NCI-H187 (cell line): ENCODE data around the gene IGF2R.

ENCODE experiments used
- DNase-seq, 2 experiments: peaks; one replicate each; lab custom pipeline; 2025; lab: John Stamatoyannopoulos, UW

Gene IGF2R

DNA sequence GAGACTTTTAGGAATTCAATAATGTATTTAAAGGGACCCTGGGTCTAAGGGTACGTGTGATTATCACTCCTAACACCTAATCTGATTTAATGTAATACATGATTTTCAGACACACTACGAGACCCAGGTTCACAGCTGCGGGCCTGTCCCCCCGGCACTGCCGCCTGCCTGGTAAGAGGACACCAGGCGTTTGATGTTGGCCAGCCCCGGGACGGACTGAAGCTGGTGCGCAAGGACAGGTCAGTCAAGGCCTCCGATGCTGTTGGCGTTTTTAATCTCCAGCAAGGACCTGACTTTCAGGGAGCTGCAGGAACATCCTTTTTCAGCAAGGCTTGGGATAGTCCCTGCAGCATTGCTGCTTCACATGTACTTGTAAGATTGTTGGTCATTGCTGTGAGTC, 58.2 kb downstream of the IGF2R start:
- DNase-seq: no peak

DNA sequence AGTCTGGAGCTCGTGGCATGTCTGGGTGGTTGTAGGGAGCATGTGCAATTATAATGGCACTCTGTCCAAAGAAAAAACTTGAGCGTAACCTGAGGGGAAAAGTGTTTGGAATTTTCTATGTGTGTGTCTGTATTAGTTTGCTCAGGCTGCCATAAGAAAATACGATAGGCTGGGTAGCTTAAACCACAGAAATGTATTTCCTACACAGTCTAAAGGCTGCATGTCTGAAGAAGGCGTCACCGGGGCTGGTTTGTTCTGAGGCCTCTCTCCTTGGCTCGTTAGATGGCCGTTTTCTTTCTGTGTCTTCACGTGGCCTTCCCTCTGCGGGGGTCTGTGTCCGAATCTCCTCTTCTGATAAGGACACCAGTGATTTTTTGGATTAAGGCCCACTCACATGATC, 59.0 kb downstream of the IGF2R start:
- DNase-seq: no peak

DNA sequence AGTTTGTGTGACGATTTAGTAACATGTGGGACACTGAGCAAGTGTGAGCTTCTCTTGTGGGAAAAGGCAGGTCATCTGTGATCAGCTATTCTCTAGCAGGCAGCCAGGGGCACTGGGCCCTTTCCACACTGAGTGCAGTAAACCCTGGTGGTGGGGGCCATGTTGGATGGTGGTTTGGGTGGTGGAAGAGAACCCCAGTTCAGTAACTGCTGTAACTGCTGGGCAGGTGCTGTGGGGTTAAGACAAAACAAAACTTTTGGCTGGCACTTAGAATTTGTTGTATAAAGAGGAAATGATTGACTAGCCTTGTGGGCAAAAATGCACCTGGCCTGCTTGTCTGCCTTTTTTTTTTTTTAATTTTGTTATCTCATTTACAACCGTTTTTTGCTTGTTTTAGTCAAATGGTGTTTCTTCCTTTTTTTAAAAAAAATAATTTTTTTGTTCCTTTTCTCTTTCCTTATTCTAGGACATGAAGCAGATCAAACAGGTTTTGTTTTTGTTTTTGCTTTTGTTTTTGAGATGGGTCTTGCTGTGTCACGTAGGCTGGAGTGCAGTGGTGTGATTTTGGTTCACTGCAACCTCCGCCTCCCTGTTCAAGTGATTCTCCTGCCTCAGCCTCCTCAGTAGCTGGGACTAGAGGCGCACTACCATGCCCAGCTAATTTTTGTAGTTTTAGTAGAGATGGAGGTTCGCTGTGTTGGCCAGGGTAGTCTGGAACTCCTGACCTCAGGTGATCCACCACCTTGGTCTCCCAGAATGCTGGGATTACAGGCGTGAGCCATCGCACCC, 59.8 kb downstream of the IGF2R start:
- DNase-seq: no peak

DNA sequence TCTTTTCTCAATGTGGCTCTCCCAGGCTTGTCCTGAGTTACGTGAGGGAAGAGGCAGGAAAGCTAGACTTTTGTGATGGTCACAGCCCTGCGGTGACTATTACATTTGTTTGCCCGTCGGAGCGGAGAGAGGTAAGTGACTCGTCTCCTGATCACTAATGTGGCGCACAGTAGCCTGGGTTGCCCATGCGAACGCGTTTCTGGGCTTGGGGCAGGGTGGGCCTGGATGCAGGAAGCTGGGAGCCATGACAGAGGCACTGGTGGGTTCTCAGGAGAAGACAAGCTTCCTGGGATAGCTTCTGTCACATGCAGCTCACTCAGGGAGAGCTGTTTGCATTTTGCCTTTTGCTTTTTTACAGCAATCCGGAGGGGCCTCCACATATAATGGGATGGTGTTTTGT, 60.6 kb downstream of the IGF2R start:
- no peak for DNase-seq

DNA sequence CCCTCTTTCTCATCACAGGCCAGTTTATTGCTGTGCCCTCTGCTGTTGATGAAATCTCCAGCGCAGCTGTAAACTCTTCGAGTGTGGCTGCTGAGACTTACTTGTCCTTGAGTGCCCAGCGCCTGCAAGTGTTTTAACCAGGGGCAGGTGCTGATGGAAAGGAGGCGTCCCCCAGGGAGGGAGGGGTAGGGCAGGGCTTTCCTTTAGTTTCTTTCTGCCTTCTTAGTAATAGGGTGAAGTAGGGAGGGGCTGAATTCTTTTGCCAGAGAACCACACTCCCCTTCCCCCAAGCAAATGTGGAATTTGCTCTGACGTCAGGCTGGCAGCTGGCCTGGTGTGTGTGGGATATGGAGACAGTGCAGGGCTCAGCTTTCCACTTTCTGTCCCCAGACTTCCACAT, 61.2 kb downstream of the IGF2R start:
- DNase-seq: peak; percentile 43 to 72

DNA sequence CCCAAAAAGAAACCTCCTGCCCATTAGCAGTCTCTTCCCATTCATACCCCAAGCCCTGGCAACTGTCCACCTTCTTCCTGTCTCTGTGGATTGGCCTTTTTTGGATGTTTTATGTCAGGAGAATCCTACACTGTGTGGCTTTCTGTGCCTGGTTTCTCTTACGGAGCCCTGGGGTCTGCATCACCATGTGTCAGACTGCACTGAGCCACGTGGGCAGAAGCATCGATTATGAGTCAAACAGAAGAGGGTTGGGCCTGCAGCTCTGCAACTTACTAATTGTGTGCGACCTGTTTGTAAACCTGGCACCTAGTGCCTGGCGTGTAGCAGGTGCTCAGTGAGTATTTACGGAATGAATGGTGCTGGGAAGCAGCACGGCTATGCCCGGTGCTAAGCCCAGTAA, 62.6 kb downstream of the IGF2R start:
- no peak for DNase-seq

DNA sequence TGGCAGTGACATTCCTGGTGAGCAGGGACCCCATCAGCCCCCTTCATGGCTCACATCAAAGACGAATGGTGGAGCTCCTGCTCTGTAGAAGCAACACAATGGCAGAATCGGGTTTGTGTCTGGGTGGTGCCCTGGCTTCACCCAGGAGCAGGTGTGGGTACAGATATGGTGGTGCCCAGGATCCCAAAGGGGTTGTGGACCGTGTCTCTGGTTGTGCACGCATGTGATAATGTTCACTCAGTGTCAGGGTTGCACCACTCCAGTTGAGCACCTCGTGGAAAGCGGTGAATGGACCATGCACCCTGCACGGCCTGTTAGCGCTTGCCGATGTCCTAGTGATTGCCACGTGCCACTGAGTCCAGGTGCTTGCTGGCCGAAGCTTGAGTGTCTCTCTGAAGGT, 63.0 kb downstream of the IGF2R start:
- no peak for DNase-seq

DNA sequence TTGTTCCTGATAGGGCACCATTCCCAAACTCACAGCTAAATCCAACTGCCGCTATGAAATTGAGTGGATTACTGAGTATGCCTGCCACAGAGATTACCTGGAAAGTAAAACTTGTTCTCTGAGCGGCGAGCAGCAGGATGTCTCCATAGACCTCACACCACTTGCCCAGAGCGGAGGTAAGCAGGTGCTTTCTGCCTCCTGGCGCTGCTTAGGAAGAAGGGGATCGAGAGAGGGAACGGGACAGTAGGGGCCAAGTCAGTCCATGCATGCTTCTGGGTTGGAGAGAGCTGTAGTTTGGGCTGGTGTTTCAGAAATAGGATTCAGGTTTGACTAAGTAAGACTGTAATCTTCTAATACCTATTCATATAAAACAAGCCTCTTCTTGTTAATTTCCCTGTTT, 63.7 kb downstream of the IGF2R start:
- DNase-seq: no peak

DNA sequence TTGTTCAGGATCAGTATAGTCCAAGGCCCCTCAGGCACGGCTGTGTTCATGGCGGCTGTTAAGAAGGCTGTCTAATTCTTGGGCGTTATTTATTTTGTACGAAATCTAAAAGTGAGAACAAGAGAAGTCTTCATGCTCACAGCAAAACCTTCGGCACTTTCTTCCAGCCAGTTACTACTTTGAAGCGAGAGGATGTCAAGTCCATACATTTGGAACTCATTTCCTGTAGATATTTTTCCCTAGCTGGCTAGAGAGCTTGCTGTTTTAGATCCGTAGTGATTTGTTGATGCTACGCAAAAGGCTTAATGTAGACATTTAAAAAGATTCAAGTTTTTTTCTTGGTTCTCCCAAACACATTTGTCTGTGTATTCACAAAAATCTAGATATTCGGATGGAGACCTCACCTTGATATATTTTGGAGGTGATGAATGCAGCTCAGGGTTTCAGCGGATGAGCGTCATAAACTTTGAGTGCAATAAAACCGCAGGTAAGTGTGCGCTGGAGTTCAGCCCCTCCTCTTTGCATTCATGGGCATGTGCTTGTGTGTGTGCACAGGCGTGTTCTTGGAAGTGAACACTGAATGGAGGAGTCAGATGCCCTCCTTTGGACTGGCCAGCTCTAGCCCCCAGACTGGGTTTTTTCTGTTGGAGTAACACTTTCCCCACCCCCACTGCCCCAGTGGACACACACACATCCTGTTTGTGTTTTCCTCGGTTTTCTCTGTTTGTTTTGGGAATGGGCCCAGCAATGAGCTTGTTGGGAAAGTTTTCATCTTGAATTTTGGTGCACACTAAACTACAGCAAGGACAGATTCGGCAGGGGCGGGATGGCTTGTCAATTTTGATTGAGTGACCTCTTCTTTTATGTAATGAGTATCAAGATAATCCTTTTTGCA, 65.4 kb downstream of the IGF2R start:
- DNase-seq: no peak

DNA sequence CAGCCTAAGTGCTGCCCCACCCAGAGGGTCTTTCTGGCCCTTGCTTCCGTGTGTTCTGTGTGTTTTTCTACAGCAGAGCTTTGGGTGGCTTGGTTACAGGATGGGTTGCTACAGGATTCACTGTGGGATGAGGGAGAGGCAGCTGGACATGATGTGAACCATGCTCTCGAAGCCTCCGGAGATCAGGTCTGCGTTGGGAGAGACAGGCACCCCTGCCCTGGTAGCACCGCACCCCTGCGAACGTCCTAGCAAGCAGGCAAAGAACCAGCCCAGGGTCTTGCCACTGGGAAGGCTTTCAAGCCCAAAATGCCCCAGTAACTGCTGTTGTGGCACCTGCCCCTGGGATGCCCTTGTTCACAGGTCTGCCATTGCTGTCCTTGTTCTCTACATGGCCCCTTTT, 66.4 kb downstream of the IGF2R start:
- DNase-seq: no peak

DNA sequence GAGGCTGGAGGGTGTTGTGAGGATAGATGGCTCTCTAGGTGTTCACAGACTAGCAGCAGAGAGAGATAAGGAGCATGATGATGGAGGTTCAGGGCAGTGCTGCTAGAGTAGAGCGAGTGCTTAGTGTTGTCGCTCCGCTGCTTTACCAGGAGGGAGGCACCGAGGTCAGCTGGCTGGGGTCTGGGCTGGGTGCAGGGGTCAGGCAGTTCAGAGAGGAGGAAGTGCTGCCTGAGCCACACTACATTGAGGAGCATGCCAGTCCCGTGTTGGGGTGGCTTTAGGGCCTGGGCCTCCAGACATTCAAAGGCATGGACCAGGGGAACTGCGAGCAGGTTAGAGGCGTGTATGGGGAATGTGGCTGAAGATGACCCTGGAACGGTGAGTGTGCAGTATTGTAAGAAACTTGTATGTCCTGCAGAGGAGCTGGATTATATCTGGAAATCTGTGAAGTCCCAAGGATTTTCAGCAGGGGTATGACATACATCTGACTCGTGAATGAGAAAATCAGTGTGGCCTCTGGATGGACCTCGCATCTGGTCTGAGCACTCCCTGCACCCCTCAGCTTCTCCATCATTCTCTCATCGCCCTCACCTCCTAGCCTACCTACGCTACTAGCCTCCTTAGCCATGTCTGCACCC, 66.9 kb downstream of the IGF2R start:
- no peak for DNase-seq

DNA sequence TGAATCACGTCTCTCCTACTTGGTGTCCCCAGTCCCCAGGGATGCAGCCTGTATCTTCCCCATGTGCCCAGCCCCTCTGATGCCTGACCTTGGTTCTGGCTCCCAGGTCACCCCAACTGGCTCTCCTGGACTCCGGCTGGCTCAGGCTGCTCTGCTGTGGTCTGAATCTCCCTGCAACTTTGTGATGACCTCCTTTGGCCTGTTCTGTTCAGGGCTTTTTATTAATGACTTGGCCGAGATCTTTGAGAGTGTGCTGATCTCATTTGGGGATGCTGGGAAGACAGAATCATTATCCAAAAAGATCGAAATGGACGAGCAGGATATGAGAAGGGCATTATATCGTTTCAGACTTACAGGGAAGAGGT, 67.4 kb downstream of the IGF2R start:
- no peak for DNase-seq

DNA sequence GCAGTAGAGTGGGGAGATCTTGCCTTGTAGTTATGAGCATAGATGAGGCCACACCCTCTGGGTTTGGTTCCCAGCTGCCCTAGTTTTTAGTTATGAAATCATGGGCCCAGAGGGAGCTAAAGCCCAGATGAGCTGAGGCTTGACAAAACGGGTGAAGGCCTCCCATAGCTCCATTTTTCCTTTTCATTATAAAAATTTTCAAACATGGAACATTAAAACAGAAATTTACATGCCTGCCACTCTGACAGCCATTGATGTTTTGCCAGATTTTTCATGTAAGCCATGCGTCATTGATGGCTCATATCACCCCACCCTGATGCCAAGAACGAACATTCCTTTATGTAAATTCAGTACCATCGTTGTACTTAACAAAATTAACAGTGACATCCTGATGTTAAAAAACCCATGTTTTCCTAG, 67.9 kb downstream of the IGF2R start:
- no peak for DNase-seq

DNA sequence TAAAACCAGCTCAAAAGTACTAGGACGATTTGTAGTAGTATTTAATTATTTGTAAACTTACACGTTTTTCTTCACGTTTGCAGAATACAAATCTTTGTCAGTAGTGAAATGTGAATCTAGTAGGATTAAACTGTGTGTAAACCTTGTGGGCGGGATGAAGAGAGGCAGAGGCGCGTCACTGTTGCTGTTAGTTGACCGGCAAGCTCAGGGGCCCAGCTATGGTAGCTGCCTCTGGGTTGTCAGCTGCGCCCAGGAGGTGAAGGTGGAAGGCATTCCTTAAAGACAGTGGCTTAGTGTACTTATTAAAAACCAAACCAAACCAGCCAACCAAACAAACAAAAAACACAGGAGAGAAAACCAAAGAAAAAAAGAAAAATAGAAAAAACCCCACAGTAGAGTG, 69.6 kb downstream of the IGF2R start:
- DNase-seq: no peak

DNA sequence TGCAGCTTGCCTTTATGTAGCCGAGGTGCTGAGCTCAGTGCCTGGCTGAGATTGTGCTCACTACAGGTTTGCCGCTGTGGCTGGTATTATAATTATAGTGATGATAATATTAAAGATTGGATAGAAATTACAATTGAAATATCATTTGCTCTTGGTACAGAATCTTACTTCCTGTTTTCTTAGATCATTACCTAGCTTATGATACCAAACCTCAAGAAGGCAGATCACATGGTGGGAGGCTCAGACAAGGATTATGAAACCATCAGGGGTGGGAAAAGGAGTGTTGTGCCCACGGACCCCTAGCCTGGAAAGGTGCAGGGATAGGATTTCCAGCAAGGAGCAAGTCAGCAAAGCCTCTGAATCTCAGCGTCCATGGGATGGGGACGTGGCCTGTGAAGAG, 70.6 kb downstream of the IGF2R start:
- no peak for DNase-seq

DNA sequence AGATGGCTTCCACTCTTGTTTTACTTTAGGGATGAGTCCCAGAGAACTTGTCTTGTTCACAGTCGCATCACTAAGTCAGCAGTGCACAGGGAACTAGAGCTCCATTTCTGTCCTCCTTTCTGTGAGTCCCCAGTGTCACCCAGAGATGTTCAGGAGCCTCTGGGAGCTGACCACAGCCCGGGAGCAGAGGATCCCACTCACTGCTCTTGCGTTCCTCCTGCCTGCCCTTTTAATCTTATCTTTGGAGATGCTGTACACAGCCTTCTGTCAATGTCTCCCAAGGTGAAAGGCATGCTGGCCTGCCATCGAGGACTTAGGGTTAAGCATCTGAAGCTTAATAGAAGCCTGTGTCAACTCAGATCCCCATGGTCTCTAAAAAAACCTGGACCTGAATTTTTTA, 71.2 kb downstream of the IGF2R start:
- no peak for DNase-seq

DNA sequence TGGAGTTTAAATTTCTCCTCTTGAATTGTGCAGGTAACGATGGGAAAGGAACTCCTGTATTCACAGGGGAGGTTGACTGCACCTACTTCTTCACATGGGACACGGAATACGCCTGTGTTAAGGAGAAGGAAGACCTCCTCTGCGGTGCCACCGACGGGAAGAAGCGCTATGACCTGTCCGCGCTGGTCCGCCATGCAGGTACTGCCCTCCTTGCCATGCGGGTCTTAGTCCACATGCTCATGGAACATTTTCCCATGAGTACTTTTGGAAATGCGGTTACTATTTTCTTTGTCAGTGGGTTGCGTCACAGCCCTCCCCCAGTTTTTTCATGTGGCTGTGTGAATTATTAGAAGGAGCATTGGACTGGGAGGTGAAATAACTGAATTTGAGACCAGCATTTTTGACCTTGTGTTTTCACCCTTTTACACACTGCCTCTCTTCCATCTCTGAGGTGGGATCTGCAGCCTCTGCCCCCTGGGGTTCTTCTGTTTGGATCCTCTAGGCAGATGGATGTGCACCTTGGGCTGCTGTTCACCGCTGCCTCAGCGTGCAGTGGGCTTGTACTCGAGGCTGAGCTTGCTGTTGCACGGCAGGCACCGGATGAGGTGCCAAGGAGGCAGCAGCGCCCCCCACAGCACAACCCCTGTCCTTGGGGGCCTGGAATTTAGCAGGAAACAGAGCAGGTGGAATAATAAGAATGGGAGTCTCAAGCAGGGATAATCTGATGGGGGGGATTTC, 71.8 kb downstream of the IGF2R start:
- DNase-seq: no peak

DNA sequence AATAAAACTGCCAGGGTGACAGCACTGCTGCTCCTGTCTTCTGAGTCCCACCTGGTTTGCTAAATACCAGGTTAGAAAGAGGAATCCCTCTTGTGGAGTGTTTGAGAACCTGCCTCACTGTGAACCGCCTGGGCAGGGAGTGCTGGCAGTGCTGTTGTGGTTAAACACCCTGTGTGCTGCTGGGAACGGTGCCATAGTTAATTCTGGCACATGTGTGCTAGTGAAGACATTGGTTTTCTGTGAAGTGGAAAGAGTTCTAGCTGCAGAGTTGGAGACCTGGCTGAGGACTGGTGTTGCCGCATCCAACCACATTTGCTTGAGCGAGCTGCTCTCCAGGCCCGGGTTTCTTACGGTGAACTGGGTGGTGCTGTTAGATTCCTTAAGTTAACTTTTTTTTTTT, 72.7 kb downstream of the IGF2R start:
- no peak for DNase-seq

DNA sequence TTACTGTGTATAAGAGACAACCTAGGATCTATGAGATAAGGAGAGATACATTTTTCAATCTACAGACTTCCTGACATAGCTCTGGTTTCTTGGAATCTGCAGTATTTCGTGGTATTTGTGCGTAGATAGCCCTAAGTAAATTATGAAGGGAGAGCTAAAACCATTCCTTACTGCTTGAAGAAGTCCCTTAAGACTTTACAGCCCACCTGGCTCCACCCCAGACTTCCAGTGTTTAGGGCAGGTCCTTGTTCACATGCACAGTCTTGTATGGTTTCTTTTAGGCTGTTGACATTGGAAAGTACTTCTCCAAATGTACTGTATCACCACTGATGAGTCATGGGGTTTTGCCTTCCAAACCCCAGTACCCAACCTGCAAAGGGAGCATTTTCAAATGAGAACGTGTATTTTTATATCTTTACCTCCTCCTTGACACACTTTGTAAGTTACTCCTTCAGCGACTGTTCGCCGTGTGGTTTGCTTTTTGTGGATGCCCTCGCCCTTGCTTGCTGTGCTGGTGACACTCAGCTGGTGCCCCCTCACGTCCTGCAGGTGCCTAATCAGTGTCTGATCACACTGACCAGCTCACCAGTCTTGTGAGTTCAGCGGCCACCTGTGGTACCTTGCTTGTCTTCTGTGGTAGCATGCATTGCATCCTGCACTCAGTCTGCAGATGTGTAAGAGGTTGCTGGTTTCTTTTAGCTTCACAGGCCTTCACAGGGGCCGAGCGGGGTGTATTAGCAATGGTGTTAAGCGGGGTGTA, 73.3 kb downstream of the IGF2R start:
- DNase-seq: no peak

DNA sequence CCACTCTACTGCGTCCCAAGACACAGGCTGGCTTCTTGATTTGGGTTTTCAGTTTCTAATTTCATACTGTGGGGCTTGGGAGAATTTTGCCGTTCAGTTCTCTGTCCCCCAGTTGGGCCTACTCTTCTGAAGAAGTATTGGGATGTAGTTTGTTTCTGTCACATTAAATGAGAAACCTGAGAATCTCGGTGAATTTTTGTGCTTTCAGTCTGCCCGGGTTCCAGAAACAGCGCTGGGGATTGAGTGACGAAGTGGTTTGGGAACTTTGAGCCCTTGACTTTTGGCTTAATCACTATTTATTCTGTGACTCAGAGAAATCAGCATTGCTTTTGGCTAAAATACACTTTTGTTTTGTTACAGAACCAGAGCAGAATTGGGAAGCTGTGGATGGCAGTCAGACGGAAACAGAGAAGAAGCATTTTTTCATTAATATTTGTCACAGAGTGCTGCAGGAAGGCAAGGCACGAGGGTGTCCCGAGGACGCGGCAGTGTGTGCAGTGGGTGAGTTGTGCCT, 74.0 kb downstream of the IGF2R start:
- no peak for DNase-seq

DNA sequence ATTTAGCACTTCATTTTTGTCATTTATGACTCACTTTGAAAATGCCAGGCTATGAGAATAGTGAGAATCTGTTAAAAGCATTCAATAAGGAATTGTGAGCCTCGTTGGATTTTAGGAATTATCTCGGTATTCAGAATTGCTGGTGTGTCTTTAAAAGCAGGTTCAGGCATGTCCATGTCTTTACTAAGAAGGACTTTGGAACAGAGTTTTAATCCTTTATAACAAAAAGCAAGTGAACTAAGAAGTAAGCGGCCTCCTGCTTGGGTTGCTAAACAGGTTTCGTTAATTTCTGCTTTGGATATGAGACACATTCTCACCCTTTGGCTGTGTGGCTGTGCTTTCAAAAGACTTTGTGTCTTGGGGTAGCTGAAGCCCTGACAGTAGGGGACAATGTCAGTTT, 74.9 kb downstream of the IGF2R start:
- no peak for DNase-seq
